OCI-LY3 (cell line): Measurements from ENCODE around the gene PDCD11.

ENCODE experiments used
- EZH2phosphoT487 ChIP-seq: fragments of 200-600 bp; shearing (Covaris generic); IDR thresholded peaks from 2 replicates; pipeline ENCODE4 v1.6.1; 2018; ENCODE audit warnings: antibody characterized with exemption, mixed run types, low read depth
- TF ChIP-seq, protein P1 (sequence below): fragments of 200-600, 300-600 bp; sonication (generic); IDR thresholded peaks from 2 replicates; pipeline ENCODE4 v1.5.1; 2014; ENCODE audit warnings: antibody characterized with exemption, low read length, low read depth

DNA sequence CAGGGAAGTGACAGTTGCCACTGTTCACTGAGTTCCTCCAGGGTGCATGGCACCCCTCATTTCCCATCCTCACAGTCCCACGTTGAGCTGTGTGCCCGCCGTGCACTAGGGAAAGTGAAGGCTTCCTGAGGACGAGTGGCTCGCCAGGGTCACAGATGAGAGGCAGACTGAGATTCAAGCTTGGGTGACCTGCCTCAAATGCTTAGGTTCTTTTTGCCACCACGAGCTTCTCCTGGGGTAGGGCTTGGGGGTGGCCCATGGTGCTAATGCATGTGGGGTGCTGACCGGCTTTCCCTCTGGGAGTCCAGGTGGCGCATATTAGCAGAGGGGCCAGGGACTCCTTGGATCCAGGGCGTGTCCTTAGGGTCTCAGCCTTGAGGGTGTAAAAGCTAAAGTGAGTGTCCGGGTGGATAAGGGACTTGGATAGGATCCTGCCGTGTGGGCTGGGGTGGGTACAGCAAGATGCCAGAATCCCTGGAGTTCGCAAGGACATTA is 53.8 kb downstream of the PDCD11 start:
- TF ChIP-seq, protein P1, sequence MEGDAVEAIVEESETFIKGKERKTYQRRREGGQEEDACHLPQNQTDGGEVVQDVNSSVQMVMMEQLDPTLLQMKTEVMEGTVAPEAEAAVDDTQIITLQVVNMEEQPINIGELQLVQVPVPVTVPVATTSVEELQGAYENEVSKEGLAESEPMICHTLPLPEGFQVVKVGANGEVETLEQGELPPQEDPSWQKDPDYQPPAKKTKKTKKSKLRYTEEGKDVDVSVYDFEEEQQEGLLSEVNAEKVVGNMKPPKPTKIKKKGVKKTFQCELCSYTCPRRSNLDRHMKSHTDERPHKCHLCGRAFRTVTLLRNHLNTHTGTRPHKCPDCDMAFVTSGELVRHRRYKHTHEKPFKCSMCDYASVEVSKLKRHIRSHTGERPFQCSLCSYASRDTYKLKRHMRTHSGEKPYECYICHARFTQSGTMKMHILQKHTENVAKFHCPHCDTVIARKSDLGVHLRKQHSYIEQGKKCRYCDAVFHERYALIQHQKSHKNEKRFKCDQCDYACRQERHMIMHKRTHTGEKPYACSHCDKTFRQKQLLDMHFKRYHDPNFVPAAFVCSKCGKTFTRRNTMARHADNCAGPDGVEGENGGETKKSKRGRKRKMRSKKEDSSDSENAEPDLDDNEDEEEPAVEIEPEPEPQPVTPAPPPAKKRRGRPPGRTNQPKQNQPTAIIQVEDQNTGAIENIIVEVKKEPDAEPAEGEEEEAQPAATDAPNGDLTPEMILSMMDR: no peak
- TF ChIP-seq EZH2phosphoT487: no peak
